AG09319 (cell line): ENCODE results near the gene TMUB1.

Source experiments
- DNase-seq: peaks from one replicate; pipeline ENCODE4 v3.0.0-alpha.2; 2010; ENCODE audit warnings: low read depth; ENCODE audit errors: extremely low read depth
- TF ChIP-seq, protein P1 (sequence below): IDR thresholded peaks from 2 replicates; pipeline ENCODE4 v1.5.1; 2011; ENCODE audit warnings: low read depth, mild to moderate bottlenecking, inconsistent platforms, low read length, moderate library complexity

TMUB1 gene

DNA sequence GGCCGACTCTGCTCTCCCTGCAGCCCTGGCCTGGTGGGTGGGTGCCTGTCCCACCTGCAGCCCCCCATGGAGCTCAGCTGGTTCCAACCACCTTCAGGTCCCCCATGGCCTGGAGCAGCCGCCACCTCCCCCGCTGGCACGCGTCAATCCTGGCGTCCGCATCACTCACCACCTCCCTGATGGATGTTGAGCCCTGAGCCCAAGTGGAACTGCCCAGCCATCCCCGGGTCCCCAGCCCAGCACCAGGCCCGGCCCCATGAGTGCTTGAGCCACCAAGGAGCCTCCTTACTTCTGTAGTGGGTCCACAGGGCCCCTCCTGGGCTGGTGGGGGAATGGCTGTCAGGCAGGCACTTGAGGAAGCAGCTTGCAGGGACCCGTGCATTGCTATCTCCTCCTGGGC is 17.6 kb upstream of the TMUB1 start:
- TF ChIP-seq, protein P1, sequence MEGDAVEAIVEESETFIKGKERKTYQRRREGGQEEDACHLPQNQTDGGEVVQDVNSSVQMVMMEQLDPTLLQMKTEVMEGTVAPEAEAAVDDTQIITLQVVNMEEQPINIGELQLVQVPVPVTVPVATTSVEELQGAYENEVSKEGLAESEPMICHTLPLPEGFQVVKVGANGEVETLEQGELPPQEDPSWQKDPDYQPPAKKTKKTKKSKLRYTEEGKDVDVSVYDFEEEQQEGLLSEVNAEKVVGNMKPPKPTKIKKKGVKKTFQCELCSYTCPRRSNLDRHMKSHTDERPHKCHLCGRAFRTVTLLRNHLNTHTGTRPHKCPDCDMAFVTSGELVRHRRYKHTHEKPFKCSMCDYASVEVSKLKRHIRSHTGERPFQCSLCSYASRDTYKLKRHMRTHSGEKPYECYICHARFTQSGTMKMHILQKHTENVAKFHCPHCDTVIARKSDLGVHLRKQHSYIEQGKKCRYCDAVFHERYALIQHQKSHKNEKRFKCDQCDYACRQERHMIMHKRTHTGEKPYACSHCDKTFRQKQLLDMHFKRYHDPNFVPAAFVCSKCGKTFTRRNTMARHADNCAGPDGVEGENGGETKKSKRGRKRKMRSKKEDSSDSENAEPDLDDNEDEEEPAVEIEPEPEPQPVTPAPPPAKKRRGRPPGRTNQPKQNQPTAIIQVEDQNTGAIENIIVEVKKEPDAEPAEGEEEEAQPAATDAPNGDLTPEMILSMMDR = no peak

DNA sequence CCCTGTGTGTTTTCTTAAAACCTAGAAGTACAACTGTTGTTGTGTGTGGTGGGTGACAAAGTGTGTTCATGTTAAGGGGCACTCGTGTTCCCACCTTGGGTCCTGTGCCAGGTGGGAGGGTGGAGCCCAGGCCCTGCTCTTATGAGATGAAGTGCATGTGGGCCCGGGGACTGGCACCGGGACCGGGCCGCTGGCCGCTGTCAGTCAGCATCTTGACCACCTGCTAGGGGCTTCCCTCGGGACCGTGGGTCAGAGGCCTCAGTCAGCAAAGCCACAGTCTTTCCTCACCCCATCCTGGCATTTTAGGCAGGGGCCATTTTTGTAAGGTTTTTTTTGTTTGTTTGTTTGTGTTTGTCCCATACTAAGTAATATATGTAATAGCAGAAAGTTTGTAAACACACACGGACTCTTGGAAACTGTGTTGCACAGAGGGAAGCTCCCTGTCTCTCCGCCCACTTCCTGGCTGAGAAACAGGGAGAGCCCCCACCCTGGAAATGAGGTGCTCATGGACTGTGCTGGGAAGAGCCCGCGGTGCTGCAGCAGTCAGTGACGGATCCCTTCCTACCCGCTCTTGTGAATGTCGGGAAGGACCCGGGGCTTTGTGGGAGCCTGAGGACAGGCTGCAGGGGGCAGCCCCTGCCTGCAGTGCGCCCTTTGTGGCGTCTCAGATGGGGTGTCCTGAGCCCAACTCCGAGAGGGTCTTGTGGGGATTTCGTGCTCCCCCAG is 16.4 kb upstream of the TMUB1 start:
- TF ChIP-seq, protein P1 = no peak
- no peak for DNase-seq

More for the DNA sequence above, 17.6 kb upstream of the TMUB1 start:
- no peak for DNase-seq

DNA sequence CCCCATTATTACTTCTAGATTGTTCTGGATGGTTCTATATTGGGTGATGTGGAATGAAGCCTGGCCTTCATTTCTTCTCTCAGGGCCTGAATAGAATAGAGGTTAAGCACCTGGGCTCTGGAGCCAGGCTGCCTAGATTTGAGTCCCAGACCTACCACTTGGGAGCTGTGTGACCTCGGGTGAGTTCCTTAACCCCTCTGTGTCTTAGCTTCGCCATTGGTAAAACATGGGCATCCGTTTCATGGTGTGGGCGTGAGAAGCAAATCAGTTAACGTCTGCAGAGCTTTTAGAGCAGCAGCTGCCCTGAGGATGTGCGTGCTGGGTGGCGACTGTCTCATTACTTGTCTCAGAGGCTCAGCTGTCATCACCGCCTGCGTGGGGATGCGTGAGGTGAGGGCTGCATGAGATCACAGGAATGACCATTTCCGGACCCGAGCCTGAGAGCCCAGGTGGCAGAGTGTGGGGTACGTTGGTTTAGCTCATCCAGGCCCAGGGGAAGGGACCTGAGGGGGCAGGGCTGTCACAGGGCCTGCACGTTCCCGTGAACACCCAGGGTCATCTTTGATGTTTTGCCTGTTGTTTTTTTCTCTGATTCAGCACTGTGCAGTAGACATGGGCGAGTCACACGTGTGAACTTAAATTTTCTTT is 12.7 kb upstream of the TMUB1 start:
- DNase-seq = no peak
- TF ChIP-seq, protein P1 = no peak

DNA sequence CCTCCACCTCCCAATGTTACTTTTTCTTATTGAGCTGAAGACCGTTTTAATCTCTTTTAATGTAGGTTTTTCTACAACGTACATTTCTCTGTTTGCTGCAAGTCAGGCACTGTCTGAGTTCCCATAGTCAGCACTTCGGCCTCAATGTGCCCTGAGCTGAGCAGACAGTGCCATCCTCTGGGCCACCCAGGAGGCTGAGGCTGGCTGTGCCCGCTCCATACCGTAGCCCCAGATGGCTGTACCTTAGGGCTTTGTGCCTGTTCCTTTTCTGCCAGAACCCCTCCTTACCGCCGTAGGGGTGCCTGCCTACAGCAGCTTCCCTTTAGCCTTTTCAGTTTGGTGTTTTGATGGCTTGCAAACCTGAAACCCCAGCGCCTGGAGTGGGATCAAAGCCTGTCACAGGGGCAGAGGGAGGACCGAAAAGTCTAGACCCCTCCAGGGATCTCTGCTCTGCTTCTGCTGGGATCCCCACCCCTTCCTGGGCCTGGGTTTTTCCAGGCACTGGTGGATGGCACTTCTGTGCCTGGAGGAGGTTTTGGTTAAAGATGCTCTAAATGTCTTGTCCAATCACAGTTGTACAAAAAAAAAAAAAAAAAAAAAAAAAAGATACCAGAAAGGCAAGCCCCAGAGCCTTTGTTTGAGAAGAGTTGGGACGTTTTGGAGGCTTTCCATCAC is 12.0 kb upstream of the TMUB1 start:
- TF ChIP-seq, protein P1 = no peak
- no peak for DNase-seq

DNA sequence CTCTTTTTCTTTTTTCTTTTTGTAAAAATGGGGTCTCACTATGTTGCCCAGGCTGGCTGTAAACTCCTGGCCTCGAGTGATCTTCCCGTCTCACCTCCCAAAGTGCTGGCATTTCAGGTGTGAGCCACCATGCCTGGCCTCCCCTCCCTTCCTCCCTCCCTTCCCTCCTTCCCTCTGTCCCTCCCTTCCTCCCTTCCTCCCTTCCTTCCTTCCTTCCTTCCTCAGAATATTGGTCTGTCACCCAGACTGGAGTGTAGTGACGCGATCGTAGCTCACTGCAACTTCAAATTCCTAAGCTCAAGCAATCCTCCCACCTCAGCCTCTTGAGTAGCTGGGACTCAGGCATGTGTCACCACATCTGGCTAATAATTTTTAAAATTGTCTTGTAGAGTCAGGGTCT is 11.4 kb upstream of the TMUB1 start:
- DNase-seq = no peak
- TF ChIP-seq, protein P1 = no peak

DNA sequence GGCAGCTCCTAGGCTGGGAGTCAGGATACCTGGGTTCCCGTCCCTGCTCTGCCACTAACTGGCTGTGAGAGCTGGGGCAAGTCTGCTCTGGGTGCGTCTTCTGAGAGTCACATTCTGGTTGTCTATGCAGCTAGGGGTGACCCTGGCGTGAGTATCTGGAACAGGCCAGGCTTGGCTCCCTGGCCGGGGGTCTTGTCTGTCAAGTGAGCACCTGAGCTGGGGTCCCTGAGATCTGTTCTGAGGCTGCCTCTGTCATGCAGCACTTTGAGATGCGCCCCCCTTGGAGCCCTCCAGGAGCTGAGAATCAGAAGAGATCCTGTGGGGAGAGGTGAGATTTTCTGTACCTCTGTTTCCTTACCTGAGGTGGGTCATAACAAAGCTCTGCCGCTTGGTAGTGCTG is 10.5 kb upstream of the TMUB1 start:
- TF ChIP-seq, protein P1 = no peak
- no peak for DNase-seq

DNA sequence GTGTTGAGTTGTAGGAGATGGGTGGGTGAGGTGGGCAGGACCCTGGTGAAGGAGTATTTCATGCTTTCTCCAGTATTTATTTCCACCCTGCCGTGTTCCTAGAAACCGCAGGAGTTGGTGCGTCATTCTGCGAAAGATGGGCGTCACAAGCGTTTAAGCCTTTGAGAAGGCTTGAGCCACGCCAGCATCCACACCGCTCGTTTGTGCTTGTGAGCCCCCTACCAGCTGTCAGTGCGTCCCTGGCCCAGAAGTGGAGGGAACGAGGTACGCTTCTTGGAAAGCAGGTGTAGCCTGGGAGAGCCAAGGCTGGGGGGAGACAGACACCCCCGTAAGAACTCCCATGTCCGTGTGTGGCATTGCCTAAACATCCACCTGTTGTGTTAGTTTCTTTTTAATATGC is 8.7 kb upstream of the TMUB1 start:
- TF ChIP-seq, protein P1 = no peak
- no peak for DNase-seq
